ENCODE measurements around the gene GDPGP1.

Gene GDPGP1

DNA sequence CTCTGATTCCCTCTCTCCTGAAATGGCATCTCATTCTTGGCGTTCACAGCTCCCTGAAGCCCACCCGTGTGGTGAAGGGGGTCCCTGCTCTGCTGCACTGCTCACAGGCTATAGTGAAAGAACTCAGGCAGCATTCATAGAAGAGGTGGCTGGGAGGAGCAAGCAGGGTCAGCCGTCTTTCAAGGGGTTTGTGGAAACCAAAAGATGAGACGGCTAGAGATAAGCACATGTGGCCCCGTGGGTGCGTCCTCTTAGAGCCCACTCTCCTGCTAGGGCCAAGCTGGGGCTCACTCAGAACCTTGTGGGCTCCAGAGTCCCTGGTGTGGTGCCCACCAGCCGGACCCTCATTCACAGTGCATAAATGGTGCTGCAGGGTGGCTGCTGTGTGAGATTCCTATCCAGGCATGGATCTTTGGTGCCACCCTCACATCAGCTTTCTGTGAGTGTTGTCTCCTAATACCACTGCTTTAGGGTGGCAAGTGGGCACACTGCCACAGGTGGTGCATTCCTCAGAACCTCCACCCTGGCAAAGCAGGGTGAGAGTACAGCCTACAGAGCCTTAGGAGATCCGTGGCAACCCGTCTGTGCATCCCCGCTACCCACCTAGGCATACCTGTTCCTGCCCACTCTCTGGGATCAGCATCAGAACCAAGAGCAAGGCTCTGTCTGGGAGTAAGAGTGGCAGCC, 44.1 kb upstream of the GDPGP1 start:
- H3K4me3 ChIP-seq (ENCODE audit: low read depth, low read length): no peak overlapping the region
- no peak for DNase-seq (ENCODE audit: low read depth, low spot score)
- ChIA-PET CTCF (interaction anchor here (1.3 to 1.8 kb wide), 2 partner anchors 10 to 12 kb away, joined by 3 to 6 read pairs; no protein-coding TSS in a partner anchor), POLR2A (no interaction called here)
- TF ChIP-seq, protein P1, sequence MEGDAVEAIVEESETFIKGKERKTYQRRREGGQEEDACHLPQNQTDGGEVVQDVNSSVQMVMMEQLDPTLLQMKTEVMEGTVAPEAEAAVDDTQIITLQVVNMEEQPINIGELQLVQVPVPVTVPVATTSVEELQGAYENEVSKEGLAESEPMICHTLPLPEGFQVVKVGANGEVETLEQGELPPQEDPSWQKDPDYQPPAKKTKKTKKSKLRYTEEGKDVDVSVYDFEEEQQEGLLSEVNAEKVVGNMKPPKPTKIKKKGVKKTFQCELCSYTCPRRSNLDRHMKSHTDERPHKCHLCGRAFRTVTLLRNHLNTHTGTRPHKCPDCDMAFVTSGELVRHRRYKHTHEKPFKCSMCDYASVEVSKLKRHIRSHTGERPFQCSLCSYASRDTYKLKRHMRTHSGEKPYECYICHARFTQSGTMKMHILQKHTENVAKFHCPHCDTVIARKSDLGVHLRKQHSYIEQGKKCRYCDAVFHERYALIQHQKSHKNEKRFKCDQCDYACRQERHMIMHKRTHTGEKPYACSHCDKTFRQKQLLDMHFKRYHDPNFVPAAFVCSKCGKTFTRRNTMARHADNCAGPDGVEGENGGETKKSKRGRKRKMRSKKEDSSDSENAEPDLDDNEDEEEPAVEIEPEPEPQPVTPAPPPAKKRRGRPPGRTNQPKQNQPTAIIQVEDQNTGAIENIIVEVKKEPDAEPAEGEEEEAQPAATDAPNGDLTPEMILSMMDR (IDR thresholded peaks at IDR 0.05; ENCODE audit: insufficient read depth, low read length, missing control alignments): no peak

DNA sequence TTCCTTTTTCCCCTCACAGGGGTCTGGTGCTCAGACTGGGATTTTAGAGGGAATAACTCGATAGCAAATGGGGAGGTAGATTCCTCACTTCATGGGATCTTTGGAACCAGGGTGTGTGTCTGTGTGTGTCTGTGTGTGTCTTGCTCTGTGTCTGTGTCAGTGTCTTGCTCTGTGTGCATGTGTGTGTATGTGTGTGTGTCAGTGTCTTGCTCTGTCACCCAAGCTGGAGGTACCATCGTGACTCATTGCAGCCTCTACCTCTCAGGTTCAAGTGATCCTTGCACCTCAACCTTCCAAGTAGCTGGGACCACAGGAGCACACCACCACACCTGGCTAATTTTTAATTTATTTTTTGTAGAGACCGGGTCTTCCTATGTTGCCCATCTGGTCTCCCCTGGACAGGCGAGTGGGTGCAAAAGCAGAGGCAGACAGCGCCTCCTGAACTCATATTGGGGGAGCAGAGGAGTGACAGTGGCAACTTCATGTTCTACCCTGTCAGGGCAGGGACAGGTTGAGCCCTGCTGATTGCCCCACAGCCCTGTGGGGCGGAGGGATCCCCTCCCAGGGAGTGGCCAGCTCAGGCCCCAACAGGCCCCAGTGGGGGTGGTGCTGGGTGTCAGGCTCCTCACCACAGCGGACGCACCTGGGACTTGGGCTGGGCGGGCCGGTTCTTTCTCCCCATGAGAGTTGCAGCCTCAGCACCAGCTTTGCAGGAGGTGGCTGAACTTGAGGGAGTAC, 43.2 kb upstream of the GDPGP1 start:
- ChIA-PET CTCF (interaction anchor here (1.8 kb wide), 1 partner anchor 9 kb away, joined by 6 read pairs; no protein-coding TSS in a partner anchor), POLR2A (no interaction called here)
- TF ChIP-seq, protein P1 (IDR thresholded peaks at IDR 0.05; ENCODE audit: insufficient read depth, low read length, missing control alignments): no peak
- no peak overlapping the region for H3K4me3 ChIP-seq (ENCODE audit: low read depth, low read length)
- no peak for DNase-seq (ENCODE audit: low read depth, low spot score)

DNA sequence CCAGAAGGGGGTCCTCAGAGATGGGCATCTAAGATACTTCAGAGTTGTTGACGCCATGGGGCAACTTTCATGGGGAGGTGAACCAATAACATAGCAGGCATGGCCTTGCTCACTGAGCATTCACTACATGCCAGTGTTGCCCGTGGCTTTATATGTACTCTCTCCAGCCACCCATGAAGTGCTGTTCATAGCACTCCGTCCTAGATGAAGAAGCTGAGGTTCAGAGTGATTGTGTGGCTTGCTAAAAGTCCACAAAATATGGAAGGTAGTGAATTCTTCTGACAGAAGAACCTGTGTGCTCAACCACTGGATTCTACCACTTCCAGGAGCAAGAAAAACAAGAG, 42.7 kb upstream of the GDPGP1 start:
- H3K4me3 ChIP-seq (ENCODE audit: low read depth, low read length): no peak overlapping the region
- ChIA-PET POLR2A (no interaction called here), CTCF (interaction anchor here (1.0 to 2.2 kb wide), 3 partner anchors 10 to 30 kb away, joined by 4 to 8 read pairs (median 8); partner anchors contain the start of gene SEMA4B)
- DNase-seq (ENCODE audit: low read depth, low spot score): no peak
- TF ChIP-seq, protein P1 (IDR thresholded peaks at IDR 0.05; ENCODE audit: insufficient read depth, low read length, missing control alignments): no peak

DNA sequence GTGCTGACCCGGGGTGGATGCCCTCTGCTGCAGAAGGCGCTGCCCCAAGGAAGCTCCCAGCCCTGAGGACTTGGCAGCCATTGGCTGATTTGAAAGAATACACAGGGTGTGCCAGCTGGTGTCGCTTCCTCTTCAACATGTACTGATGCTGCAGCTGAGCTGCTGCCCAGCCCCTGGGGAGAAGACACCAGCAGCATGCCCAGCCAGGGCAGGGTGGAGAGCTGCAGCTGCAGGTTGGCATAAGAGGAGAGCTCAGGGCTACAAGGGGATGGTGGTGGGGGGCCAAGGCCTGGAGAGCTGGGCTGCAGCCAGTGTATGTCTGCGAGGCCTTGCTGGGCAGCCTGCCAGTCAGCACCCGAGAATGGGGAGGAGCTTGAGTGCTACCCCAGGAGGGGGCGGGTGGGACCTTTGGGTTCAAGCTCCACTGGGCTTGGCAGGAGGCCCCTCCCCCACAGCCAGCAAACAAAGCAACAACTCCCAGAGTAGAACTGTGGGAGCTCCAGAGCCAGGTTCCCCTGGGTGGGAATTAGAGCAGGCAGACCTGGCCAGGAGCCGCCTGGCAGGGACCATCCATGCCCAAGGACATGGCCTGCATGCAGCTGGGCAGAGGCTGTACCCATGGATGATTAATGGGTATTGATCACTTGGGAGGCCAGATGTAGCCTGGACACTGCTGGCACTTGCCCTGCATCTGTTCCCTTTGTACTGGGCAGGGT, 42.1 kb upstream of the GDPGP1 start:
- ChIA-PET POLR2A (no interaction called here), CTCF (interaction anchor here (1.0 to 2.2 kb wide), 5 partner anchors 10 to 29 kb away, joined by 3 to 8 read pairs (median 4); partner anchors contain the start of gene SEMA4B)
- no peak overlapping the region for H3K4me3 ChIP-seq (ENCODE audit: low read depth, low read length)
- DNase-seq (ENCODE audit: low read depth, low spot score): no peak
- TF ChIP-seq, protein P1 (IDR thresholded peaks at IDR 0.05; ENCODE audit: insufficient read depth, low read length, missing control alignments): no peak

DNA sequence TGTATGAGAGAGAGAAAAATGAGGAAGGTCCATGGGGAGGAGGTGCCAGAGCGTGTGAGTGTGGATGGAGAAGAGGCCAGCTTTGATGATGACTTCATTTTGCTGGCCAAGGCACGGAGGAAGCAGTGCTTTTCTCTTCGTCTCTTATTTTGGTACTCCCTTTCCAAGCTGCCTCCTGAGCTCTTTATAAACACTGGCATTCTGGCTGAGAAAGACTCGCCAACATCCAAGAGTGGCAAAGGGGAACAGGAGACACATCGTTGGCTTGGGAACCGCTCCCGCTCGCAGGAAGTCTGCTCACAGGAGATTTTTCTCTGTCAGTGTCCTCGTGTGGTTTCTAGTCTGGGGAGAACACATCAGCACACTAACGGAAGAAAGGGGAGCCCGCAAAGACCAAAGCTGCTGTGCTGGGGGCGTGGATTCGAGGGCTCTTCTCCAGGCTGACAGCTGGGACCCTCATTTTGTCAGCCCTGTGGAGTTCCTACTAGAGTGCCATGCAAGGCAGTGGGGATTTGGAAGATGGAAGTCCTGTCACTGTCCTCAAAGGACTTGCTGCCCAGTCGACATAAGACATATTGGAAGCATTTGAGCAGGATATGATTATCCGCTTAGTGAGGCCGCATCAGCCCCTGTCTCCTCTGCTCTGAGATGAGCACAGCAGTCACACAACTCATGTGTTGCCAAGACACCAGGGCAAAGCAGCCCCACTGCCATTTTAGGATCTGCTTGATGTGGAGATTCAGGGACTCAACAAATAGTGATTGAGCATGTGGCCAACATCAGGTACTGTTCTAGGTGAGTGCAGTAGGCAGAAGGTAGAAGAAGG, 40.8 kb upstream of the GDPGP1 start:
- H3K4me3 ChIP-seq (ENCODE audit: low read depth, low read length): no peak overlapping the region
- no peak for DNase-seq (ENCODE audit: low read depth, low spot score)
- POLR2A ChIA-PET: no interaction called here

More for the DNA sequence above, 40.8 kb upstream of the GDPGP1 start:
- TF ChIP-seq, protein P1 (IDR thresholded peaks at IDR 0.05; ENCODE audit: insufficient read depth, low read length, missing control alignments): no peak
- CTCF ChIA-PET: interaction anchor here (1.2 to 2.2 kb wide), 4 partner anchors 8 to 28 kb away, joined by 3 to 8 read pairs (median 6); partner anchors contain the start of gene SEMA4B

Data from AG04449 (cell line).